Lower lobe of right lung (tissue), 2 donors: Measurements from ENCODE around the gene CHRNB2. TPM values are rescaled to one million over a fixed set of nuclear protein-coding genes. Genes with fewer than 3 reads are reported as not detected.

ENCODE experiments used
- ATAC-seq, 2 donors: fragments of 200-7000 bp; cut with Tn5 transposase; one replicate each; pipeline ENCODE4 v1.9.1; 2020 to 2022; ENCODE audit warnings: mild to moderate bottlenecking in 2 of 2, moderate library complexity in 2 of 2
- DNase-seq: peaks from one replicate; pipeline ENCODE4 v3.0.0-alpha.2; 2020
- H3K27ac ChIP-seq: fragments of 200-600 bp; one replicate; pipeline ENCODE4 v1.8.0; 2022
- H3K27me3 ChIP-seq: fragments of 200-600 bp; one replicate; pipeline ENCODE4 v1.8.0; 2022; ENCODE audit warnings: low read depth
- H3K36me3 ChIP-seq: fragments of 200-600 bp; one replicate; pipeline ENCODE4 v1.8.0; 2022; ENCODE audit warnings: mild to moderate bottlenecking
- H3K4me1 ChIP-seq: fragments of 200-600 bp; one replicate; pipeline ENCODE4 v1.8.0; 2022
- H3K4me3 ChIP-seq: fragments of 200-600 bp; one replicate; pipeline ENCODE4 v1.8.0; 2022; ENCODE audit warnings: mild to moderate bottlenecking
- H3K9me3 ChIP-seq: fragments of 200-600 bp; one replicate; pipeline ENCODE4 v1.8.0; 2022
- CTCF ChIP-seq: fragments of 200-600 bp; IDR thresholded peaks from one replicate; pipeline ENCODE4 v1.8.0; 2022; ENCODE audit warnings: antibody characterized with exemption, mild to moderate bottlenecking
- intact Hi-C: fragments of 100-400 bp; cut with DNase I; formaldehyde crosslinking; loops from one replicate; pipeline ENCODE4 v1.11.0; 2022
- total RNA-seq: library from RNA; stranded (reverse); fragmentation: NEBNext Ultra II Directional; extraction: Animal tissue kit (Norgen Biotek cat#: 25700); gene quantifications from one replicate; pipeline ENCODE4 v1.2.1, GENCODE V29; 2021
- donor health status: DM: no; HTN: yes; CAD: no; lungs with severe emphysema.

The CHRNB2 gene
- total RNA-seq, 1 donor from 2014 or later = not detected

DNA sequence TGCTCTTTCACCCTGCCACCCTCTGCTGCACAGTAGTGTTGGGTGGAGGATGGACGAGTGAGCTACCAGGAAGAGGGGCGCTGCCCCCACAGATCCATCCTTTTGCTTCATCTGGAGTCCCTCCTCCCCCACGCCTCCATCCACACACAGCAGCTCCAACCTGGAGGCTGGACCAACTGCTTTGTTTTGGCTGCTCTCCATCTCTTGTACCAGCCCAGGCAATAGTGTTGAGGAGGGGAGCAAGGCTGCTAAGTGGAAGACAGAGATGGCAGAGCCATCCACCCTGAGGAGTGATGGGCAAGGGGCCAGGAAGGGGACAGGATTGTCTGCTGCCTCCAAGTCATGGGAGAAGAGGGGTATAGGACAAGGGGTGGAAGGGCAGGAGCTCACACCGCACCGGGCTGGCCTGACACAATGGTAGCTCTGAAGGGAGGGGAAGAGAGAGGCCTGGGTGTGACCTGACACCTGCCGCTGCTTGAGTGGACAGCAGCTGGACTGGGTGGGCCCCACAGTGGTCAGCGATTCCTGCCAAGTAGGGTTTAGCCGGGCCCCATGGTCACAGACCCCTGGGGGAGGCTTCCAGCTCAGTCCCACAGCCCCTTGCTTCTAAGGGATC is 8.5 kb downstream of the CHRNB2 start:
- Histone ChIP-seq H3K36me3 (peaks cover 33% of the 10 kb centered on the region), H3K27ac (no peak overlapping the region), H3K27me3 (no peaks in the 10 kb centered on the region), H3K4me3 (no peak overlapping the region), H3K4me1 (peaks cover 8% of the 10 kb centered on the region), H3K9me3 (no peaks in the 10 kb centered on the region)
- ATAC-seq (no peak), DNase-seq (no peak)
- intact Hi-C loops = no loop called here
- no peak for TF ChIP-seq CTCF

GRCh38 chr1:154577346-154578057 is 9.9 kb downstream of the CHRNB2 start:
- Histone ChIP-seq H3K4me1 (peaks cover 8% of the 10 kb centered on the region), H3K27me3 (no peaks in the 10 kb centered on the region), H3K36me3 (peaks cover 48% of the 10 kb centered on the region), H3K9me3 (no peaks in the 10 kb centered on the region), H3K27ac (no peak overlapping the region), H3K4me3 (no peak overlapping the region)
- ATAC-seq (no peak), DNase-seq (no peak)
- intact Hi-C loops = no loop called here
- TF ChIP-seq CTCF = no peak

- ATAC-seq (peak in 1 of 2 donors; percentile 31), DNase-seq (no peak)
- Histone ChIP-seq H3K4me1 (peaks cover 8% of the 10 kb centered on the region), H3K4me3 (no peak overlapping the region), H3K36me3 (peaks cover 53% of the 10 kb centered on the region), H3K27me3 (no peaks in the 10 kb centered on the region), H3K27ac (no peak overlapping the region), H3K9me3 (no peaks in the 10 kb centered on the region)
- TF ChIP-seq CTCF = no peak
- intact Hi-C loops = no loop called here
Observed at GRCh38 chr1:154578058-154578418, 10.5 kb downstream of the CHRNB2 start.

GRCh38 chr1:154579374-154579773 is 11.8 kb downstream of the CHRNB2 start:
- peaks cover 8% of the 10 kb centered on the region for H3K4me1 ChIP-seq
- H3K27ac ChIP-seq = no peak overlapping the region
- no peak overlapping the region for H3K4me3 ChIP-seq
- no peak for ATAC-seq
- H3K36me3 ChIP-seq = peaks cover 66% of the 10 kb centered on the region
- no peak for TF ChIP-seq CTCF
- H3K27me3 ChIP-seq = no peaks in the 10 kb centered on the region
- no peak for DNase-seq
- intact Hi-C loops = no loop called here
- H3K9me3 ChIP-seq = no peaks in the 10 kb centered on the region

DNA sequence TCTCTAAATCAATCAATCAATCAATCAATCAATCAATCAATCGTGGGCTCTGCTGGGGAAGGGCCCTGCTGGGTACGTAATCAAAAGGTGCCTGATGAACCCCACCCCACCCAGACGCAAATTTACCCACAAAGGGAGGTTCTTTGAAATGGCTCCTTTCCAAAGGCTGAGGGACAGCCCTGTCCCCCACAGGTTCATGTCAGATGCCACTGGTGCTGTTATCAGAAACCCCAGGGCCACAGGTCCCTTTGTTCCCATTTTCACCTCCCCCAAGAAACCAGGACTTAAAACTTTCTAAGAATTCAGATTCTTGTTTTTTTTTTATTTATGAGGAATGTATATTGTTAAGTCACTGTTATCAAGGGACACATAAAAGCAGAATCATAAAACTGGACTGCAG is 14.2 kb downstream of the CHRNB2 start:
- peaks cover 90% of the 10 kb centered on the region for H3K36me3 ChIP-seq

More for the DNA sequence above, 14.2 kb downstream of the CHRNB2 start:
- no peak for TF ChIP-seq CTCF
- ATAC-seq = no peak
- no peaks in the 10 kb centered on the region for H3K27me3 ChIP-seq
- H3K27ac ChIP-seq = no peak overlapping the region
- H3K4me1 ChIP-seq = peaks cover 8% of the 10 kb centered on the region
- no peak overlapping the region for H3K4me3 ChIP-seq
- intact Hi-C loops = no loop called here
- no peaks in the 10 kb centered on the region for H3K9me3 ChIP-seq
- DNase-seq = no peak
